Fibroblast of gingiva (primary cell): Measurements from ENCODE around the gene TMA16.
A peak's percentile ranks its signal among the peaks of the same experiment; 100 is the strongest.
"Not testable (repeated sequence)": the region's sequence is repeated elsewhere in the genome, so short reads cannot be mapped to it uniquely, and the experiment has no call there.

Source experiments
- DNase-seq: peaks from one replicate; pipeline ENCODE4 v3.0.0-alpha.2; 2011; ENCODE audit warnings: low read depth

Gene TMA16

GRCh38 chr4:163494360-163495241 is at the start of gene TMA16:
TMA16 (plus strand) TSS chr4:163494690; CDS start chr4:163494802, 112 bp downstream.
- peak; percentile 93 for DNase-seq

GRCh38 chr4:163447023-163447422 is 47.5 kb upstream of the TMA16 start:
- not testable (repeated sequence) for DNase-seq

GRCh38 chr4:163447481-163447880 is 47.0 kb upstream of the TMA16 start:
- no peak for DNase-seq

GRCh38 chr4:163448540-163449203 is 45.8 kb upstream of the TMA16 start:
- DNase-seq = no peak

- no peak for DNase-seq
Measured at GRCh38 chr4:163462556-163462955, 31.9 kb upstream of the TMA16 start.

GRCh38 chr4:163467082-163467770 is 27.3 kb upstream of the TMA16 start:
- no peak for DNase-seq

- DNase-seq = no peak
Measured at GRCh38 chr4:163470391-163470790, 24.1 kb upstream of the TMA16 start.

GRCh38 chr4:163473130-163473529 is 21.4 kb upstream of the TMA16 start:
- DNase-seq = no peak

GRCh38 chr4:163473576-163473975 is 20.9 kb upstream of the TMA16 start, which contains the start of gene TKTL2:
TKTL2 (minus strand) TSS chr4:163473754; CDS start chr4:163473734, 20 bp downstream.
- no peak for DNase-seq

GRCh38 chr4:163474027-163474426 is 20.5 kb upstream of the TMA16 start:
- DNase-seq = no peak

- no peak for DNase-seq
Measured at GRCh38 chr4:163476761-163477438, 17.6 kb upstream of the TMA16 start.

GRCh38 chr4:163482190-163482589 is 12.3 kb upstream of the TMA16 start:
- DNase-seq = no peak

- peak; percentile 20 for DNase-seq
Measured at GRCh38 chr4:163484906-163485305, 9.6 kb upstream of the TMA16 start.

GRCh38 chr4:163485589-163485988 is 8.9 kb upstream of the TMA16 start:
- no peak for DNase-seq

- DNase-seq = no peak
Measured at GRCh38 chr4:163486321-163486720, 8.2 kb upstream of the TMA16 start.

GRCh38 chr4:163489929-163490328 is 4.6 kb upstream of the TMA16 start:
- DNase-seq = no peak

- DNase-seq = no peak
Measured at GRCh38 chr4:163492951-163493504, 1.5 kb upstream of the TMA16 start.

GRCh38 chr4:163493643-163494359 is 689 bp upstream of the TMA16 start:
- no peak for DNase-seq

- no peak for DNase-seq
Measured at GRCh38 chr4:163495900-163496299, 1.4 kb downstream of the TMA16 start.

GRCh38 chr4:163500586-163500985 is 6.1 kb downstream of the TMA16 start:
- no peak for DNase-seq

- DNase-seq = no peak
Measured at GRCh38 chr4:163505374-163505773, 10.9 kb downstream of the TMA16 start.
